Measurements from ENCODE around the gene MEMO1. TPM values are rescaled to one million over a fixed set of nuclear protein-coding genes. Genes with fewer than 3 reads are reported as not detected.
"Not testable (repeated sequence)": the region's sequence is repeated elsewhere in the genome, so short reads cannot be mapped to it uniquely, and the experiment has no call there.

The MEMO1 gene
- polyA plus RNA-seq, 1 donor (not counting 4 experiments of a cell fraction or from before 2014, with no cell fraction given): 125 TPM

DNA sequence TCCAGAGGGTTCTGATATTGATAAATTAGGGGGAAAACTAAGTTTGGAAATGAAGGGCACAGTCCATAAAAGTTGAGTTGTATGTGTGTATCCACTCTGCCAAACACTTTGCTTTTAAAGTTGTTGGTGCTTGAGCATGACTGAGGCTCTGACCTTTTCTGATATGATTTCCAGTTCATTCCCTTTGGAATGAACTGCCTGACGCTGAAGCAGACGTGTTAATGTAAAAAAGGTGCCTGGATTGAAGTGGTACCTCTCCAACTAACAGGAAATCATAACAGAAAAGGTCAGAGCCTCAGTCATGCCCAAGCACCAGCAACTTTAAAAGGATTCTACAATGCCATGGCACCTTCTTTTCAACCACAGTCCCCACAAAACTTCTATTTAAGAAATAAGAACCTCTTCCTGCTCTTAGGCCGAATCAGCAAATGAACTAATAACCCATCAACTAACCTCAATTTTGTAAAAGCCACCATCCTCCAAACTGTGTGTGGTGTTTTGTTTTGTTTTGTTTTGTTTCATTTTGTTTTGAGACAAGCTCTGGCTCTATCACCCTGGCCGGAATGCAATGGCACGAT lies 52.6 kb downstream of the MEMO1 start:
- peak overlapping the region; percentile 15 for H3K4me2 ChIP-seq (ENCODE audit: control insufficient read depth, extremely low read depth, insufficient read depth, low read depth, low read length)
- no peak overlapping the region for H3K4me3 ChIP-seq (ENCODE audit: control insufficient read depth in 2 of 3, extremely low read depth in 1 of 3, insufficient read depth in 2 of 3, low read depth in 1 of 3, low read length in 3 of 3)
- H3K79me2 ChIP-seq (ENCODE audit: control insufficient read depth, insufficient read depth, low read length): peaks cover 94% of the 10 kb centered on the region
- H3K9ac ChIP-seq (ENCODE audit: control insufficient read depth, extremely low read depth, insufficient read depth, low read length): no peak overlapping the region
- H3K27ac ChIP-seq (ENCODE audit: control insufficient read depth, insufficient read depth, low read length): no peak overlapping the region
- H4K20me1 ChIP-seq (ENCODE audit: control insufficient read depth, extremely low read depth, insufficient read depth, low read length): peaks cover 3% of the 10 kb centered on the region
- peaks cover 4% of the 10 kb centered on the region for H3K9me1 ChIP-seq (ENCODE audit: control insufficient read depth, extremely low read depth, insufficient read depth, low read length)
- no peaks in the 10 kb centered on the region for H3K27me3 ChIP-seq (ENCODE audit: control insufficient read depth, extremely low read depth, insufficient read depth, low read length)
- H3K9me3 ChIP-seq (ENCODE audit: control insufficient read depth, low read depth, low read length): no peaks in the 10 kb centered on the region
- peaks cover 13% of the 10 kb centered on the region for H3K4me1 ChIP-seq (ENCODE audit: control insufficient read depth, extremely low read depth, insufficient read depth, low read length)
- TF ChIP-seq, protein P1, sequence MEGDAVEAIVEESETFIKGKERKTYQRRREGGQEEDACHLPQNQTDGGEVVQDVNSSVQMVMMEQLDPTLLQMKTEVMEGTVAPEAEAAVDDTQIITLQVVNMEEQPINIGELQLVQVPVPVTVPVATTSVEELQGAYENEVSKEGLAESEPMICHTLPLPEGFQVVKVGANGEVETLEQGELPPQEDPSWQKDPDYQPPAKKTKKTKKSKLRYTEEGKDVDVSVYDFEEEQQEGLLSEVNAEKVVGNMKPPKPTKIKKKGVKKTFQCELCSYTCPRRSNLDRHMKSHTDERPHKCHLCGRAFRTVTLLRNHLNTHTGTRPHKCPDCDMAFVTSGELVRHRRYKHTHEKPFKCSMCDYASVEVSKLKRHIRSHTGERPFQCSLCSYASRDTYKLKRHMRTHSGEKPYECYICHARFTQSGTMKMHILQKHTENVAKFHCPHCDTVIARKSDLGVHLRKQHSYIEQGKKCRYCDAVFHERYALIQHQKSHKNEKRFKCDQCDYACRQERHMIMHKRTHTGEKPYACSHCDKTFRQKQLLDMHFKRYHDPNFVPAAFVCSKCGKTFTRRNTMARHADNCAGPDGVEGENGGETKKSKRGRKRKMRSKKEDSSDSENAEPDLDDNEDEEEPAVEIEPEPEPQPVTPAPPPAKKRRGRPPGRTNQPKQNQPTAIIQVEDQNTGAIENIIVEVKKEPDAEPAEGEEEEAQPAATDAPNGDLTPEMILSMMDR (optimal IDR thresholded peaks at IDR 0.05 in 1 of 3, IDR thresholded peaks at IDR 0.05 in 1 of 3, conservative IDR thresholded peaks at IDR 0.05 in 1 of 3; ENCODE audit: extremely low read depth in 1 of 3, insufficient read depth in 2 of 3, low read length in 3 of 3): no peak
- TF ChIP-seq EZH2 (IDR thresholded peaks at IDR 0.05; ENCODE audit: low read length): no peak
- H3K36me3 ChIP-seq (ENCODE audit: control insufficient read depth in 2 of 2, extremely low read depth in 1 of 2, insufficient read depth in 2 of 2, low read length in 2 of 2): no peaks in the 10 kb centered on the region
- H2AFZ ChIP-seq (ENCODE audit: control insufficient read depth, low read length): no peak overlapping the region
- DNase-seq (ENCODE audit: low read depth, low spot score) (no peak), FAIRE-seq (no peak)
- dilution Hi-C loops (cut with MboI; ENCODE audit: extremely low pct_ligation_motif_present, low sequenced_read_pairs): no loop called here

DNA sequence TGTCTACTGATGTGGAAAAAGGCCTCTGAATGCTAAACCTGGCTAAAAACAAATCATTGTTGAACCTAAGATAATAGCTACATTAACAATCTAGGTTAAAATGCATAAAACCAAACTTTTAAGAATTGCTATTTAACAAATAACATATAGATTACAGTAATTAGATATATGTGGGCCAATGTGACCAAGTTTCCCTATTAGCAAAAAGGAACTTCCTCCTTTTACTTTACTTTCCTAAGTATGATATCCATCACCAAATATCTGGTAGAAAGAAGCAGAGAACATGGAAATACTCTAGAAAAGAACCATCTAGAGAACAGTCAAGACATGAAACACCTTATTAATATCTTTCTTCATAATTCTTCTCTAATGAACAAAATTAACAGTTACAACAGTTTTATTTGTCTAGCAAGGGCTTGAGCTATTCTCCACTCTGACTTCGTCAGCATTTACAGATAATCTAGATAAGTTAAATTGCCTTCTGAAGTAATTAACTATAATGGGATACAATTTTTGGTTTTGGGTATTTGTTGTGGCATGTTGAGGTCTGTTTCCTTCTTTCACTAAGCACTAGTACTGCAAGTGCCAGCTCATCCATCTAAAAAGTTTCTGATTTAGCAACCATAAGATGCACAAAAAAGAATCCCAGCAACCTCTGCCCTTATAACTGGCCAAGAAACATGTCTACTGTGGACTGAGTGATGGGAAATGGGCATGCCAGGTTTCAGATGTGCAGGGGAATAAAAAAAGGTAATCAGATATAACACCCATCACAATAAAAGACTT lies 53.3 kb downstream of the MEMO1 start:
- Histone ChIP-seq H3K27ac (ENCODE audit: control insufficient read depth, insufficient read depth, low read length) (peak overlapping the region; percentile 10), H3K36me3 (ENCODE audit: control insufficient read depth in 2 of 2, extremely low read depth in 1 of 2, insufficient read depth in 2 of 2, low read length in 2 of 2) (no peaks in the 10 kb centered on the region), H3K27me3 (ENCODE audit: control insufficient read depth, extremely low read depth, insufficient read depth, low read length) (no peaks in the 10 kb centered on the region), H3K4me1 (ENCODE audit: control insufficient read depth, extremely low read depth, insufficient read depth, low read length) (peaks cover 13% of the 10 kb centered on the region), H3K79me2 (ENCODE audit: control insufficient read depth, insufficient read depth, low read length) (peaks cover 90% of the 10 kb centered on the region), H3K9me3 (ENCODE audit: control insufficient read depth, low read depth, low read length) (no peaks in the 10 kb centered on the region), H3K9ac (ENCODE audit: control insufficient read depth, extremely low read depth, insufficient read depth, low read length) (no peak overlapping the region), H2AFZ (ENCODE audit: control insufficient read depth, low read length) (no peak overlapping the region), H4K20me1 (ENCODE audit: control insufficient read depth, extremely low read depth, insufficient read depth, low read length) (no peaks in the 10 kb centered on the region), H3K4me3 (ENCODE audit: control insufficient read depth in 2 of 3, extremely low read depth in 1 of 3, insufficient read depth in 2 of 3, low read depth in 1 of 3, low read length in 3 of 3) (no peak overlapping the region), H3K4me2 (ENCODE audit: control insufficient read depth, extremely low read depth, insufficient read depth, low read depth, low read length) (peak overlapping the region; percentile 15), H3K9me1 (ENCODE audit: control insufficient read depth, extremely low read depth, insufficient read depth, low read length) (peaks cover 4% of the 10 kb centered on the region)
- DNase-seq (ENCODE audit: low read depth, low spot score) (no peak), FAIRE-seq (peak; percentile 55)
- dilution Hi-C loops (cut with MboI; ENCODE audit: extremely low pct_ligation_motif_present, low sequenced_read_pairs): no loop called here
- TF ChIP-seq, protein P1 (optimal IDR thresholded peaks at IDR 0.05 in 1 of 3, IDR thresholded peaks at IDR 0.05 in 1 of 3, conservative IDR thresholded peaks at IDR 0.05 in 1 of 3; ENCODE audit: extremely low read depth in 1 of 3, insufficient read depth in 2 of 3, low read length in 3 of 3): no peak
- TF ChIP-seq EZH2 (IDR thresholded peaks at IDR 0.05; ENCODE audit: low read length): no peak

DNA sequence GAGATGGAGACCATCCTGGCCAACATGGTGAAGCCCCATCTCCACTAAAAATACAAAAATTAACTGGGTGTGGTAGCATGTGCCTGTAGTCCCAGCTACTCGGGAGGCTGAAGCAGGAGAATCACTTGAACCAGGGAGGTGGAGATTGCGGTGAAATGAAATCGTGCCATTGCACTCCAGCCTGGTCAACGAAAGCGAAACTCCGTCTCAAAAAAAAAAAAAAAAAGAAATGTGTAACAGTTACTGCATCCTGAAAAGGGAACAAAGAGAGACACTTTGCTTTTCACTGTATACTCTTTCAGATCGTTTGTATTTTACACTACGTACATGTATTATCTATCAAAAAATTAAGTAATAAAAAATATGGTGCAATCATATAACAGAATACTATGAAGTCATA lies 53.9 kb downstream of the MEMO1 start:
- H3K4me1 ChIP-seq (ENCODE audit: control insufficient read depth, extremely low read depth, insufficient read depth, low read length): peaks cover 13% of the 10 kb centered on the region
- FAIRE-seq; H3K9me1 ChIP-seq (ENCODE audit: control insufficient read depth, extremely low read depth, insufficient read depth, low read length); H2AFZ ChIP-seq (ENCODE audit: control insufficient read depth, low read length); H3K4me3 ChIP-seq (ENCODE audit: control insufficient read depth in 2 of 3, extremely low read depth in 1 of 3, insufficient read depth in 2 of 3, low read depth in 1 of 3, low read length in 3 of 3); dilution Hi-C loops (cut with MboI; ENCODE audit: extremely low pct_ligation_motif_present, low sequenced_read_pairs); H3K27ac ChIP-seq (ENCODE audit: control insufficient read depth, insufficient read depth, low read length); H3K9me3 ChIP-seq (ENCODE audit: control insufficient read depth, low read depth, low read length); H3K4me2 ChIP-seq (ENCODE audit: control insufficient read depth, extremely low read depth, insufficient read depth, low read depth, low read length); H4K20me1 ChIP-seq (ENCODE audit: control insufficient read depth, extremely low read depth, insufficient read depth, low read length); H3K9ac ChIP-seq (ENCODE audit: control insufficient read depth, extremely low read depth, insufficient read depth, low read length); H3K27me3 ChIP-seq (ENCODE audit: control insufficient read depth, extremely low read depth, insufficient read depth, low read length); DNase-seq (ENCODE audit: low read depth, low spot score); H3K36me3 ChIP-seq (ENCODE audit: control insufficient read depth in 2 of 2, extremely low read depth in 1 of 2, insufficient read depth in 2 of 2, low read length in 2 of 2): not testable (repeated sequence)
- peaks cover 90% of the 10 kb centered on the region for H3K79me2 ChIP-seq (ENCODE audit: control insufficient read depth, insufficient read depth, low read length)

All from keratinocyte (primary cell).